GM12878 (cell line): ENCODE data around the gene KRTAP10-6. TPM values are rescaled to one million over a fixed set of nuclear protein-coding genes. Genes with fewer than 3 reads are reported as not detected.

Experiments
- ATAC-seq: fragments of 200-7000 bp; cut with Tn5 transposase; 3 replicates; pipeline ENCODE4 v1.9.1; 2020; ENCODE audit warnings: mild to moderate bottlenecking, moderate library complexity
- BruUV-seq: library from RNA; stranded (reverse); fragments of 400-500 nt; replicated peaks from 2 replicates; lab custom pipeline; 2021; lab: Mats Ljungman, UMichigan
- CTCF ChIA-PET: fragments of 300-600 bp; sonication (Branson Sonifier 250); formaldehyde crosslinking; extraction: SDS; loops from one replicate; lab custom pipeline; 2021; ENCODE audit warnings: inconsistent platforms; lab: Yijun Ruan, JAX
- POLR2A ChIA-PET: fragments of 350-600 bp; formaldehyde crosslinking; extraction: SDS; loops from one replicate; lab custom pipeline; 2021; ENCODE audit warnings: inconsistent platforms; lab: Charles Lee
- RAD21 ChIA-PET: fragments of 300-600 bp; sonication (Branson Sonifier 250); formaldehyde crosslinking; loops from one replicate; lab custom pipeline; 2023; ENCODE audit warnings: antibody characterized with exemption; ENCODE audit not compliant: unreplicated experiment; lab: Charles Lee
- SMC1A ChIA-PET: fragments of 300-600 bp; sonication (Branson Sonifier 250); formaldehyde crosslinking; loops from one replicate; lab custom pipeline; 2023; ENCODE audit not compliant: unreplicated experiment, uncharacterized antibody; lab: Charles Lee
- DNase-seq: peaks from one replicate; pipeline ENCODE4 v3.0.0-alpha.2; 2011; ENCODE audit warnings: low read depth, low spot score
- FAIRE-seq: peaks from 3 replicates; lab custom pipeline; 2011; peaks lifted over from hg19 to GRCh38; lab: Jason Lieb, UNC
- H2AFZ ChIP-seq: 2 replicates; pipeline ENCODE4 v1.6.0; 2011; ENCODE audit warnings: low read depth, low read length, control low read depth; ENCODE audit not compliant: control insufficient read depth
- H3K27ac ChIP-seq: 2 replicates; pipeline ENCODE4 v1.5.1; 2011; ENCODE audit warnings: control low read depth; ENCODE audit not compliant: control insufficient read depth, insufficient read depth
- H3K27me3 ChIP-seq, 2 experiments: replicated peaks in 1 of 2; 2 replicates each; pipeline versions ENCODE4 v1.6.0 to v1.6.1; 2011; ENCODE audit warnings: low read length in 1 of 2; ENCODE audit not compliant: control insufficient read depth in 2 of 2, insufficient read depth in 2 of 2
- H3K36me3 ChIP-seq, 2 experiments: 2 replicates each; pipeline ENCODE4 v1.5.1; 2011; ENCODE audit warnings: low read length in 1 of 2; ENCODE audit not compliant: control insufficient read depth in 2 of 2, insufficient read depth in 2 of 2
- H3K4me1 ChIP-seq: 2 replicates; pipeline ENCODE4 v1.6.1; 2011; ENCODE audit warnings: mild to moderate bottlenecking, low read length, moderate library complexity, mixed read lengths; ENCODE audit not compliant: control insufficient read depth, insufficient read depth
- H3K4me2 ChIP-seq: 2 replicates; pipeline ENCODE4 v1.6.0; 2011; ENCODE audit warnings: control low read depth; ENCODE audit not compliant: control insufficient read depth, insufficient read depth
- H3K4me3 ChIP-seq: fragments of 200-600 bp; sonication (generic); 2 replicates; pipeline ENCODE4 v1.5.1; 2016
- H3K79me2 ChIP-seq: 2 replicates; pipeline ENCODE4 v1.6.0; 2011; ENCODE audit warnings: low read length; ENCODE audit not compliant: control insufficient read depth, insufficient read depth
- H3K9ac ChIP-seq: 2 replicates; pipeline ENCODE4 v1.8.0; 2011; ENCODE audit warnings: low read length, control low read depth, mixed read lengths; ENCODE audit not compliant: control insufficient read depth, insufficient read depth
- H3K9me3 ChIP-seq: replicated peaks from 3 replicates; pipeline ENCODE4 v1.5.1; 2011; ENCODE audit warnings: mild to moderate bottlenecking, low read length; ENCODE audit not compliant: control insufficient read depth, insufficient read depth
- H4K20me1 ChIP-seq: 2 replicates; pipeline ENCODE4 v1.6.0; 2011; ENCODE audit not compliant: control insufficient read depth, insufficient read depth
- BACH1 ChIP-seq: fragments of 450-650 bp; IDR thresholded peaks from 2 replicates; pipeline ENCODE4 v1.6.1; 2017; ENCODE audit warnings: mild to moderate bottlenecking, borderline replicate concordance
- BCL11A ChIP-seq: IDR thresholded peaks from 2 replicates; pipeline ENCODE4 v1.6.1; 2011; ENCODE audit warnings: low read depth, low read length
- BMI1 ChIP-seq: fragments of 450-650 bp; IDR thresholded peaks from 2 replicates; pipeline ENCODE4 v1.6.1; 2016; ENCODE audit warnings: mild to moderate bottlenecking, moderate library complexity, borderline replicate concordance
- EED ChIP-seq: sonication (generic); IDR thresholded peaks from 2 replicates; pipeline ENCODE4 v1.6.1; 2016; ENCODE audit warnings: antibody characterized with exemption, low read depth
- EZH2 ChIP-seq: IDR thresholded peaks from 2 replicates; pipeline ENCODE4 v1.6.1; 2012; ENCODE audit warnings: low read depth, mild to moderate bottlenecking, control low read depth, inconsistent platforms, low read length, borderline replicate concordance; ENCODE audit not compliant: control insufficient read depth
- FOXK2 ChIP-seq: fragments of 450-650 bp; IDR thresholded peaks from 2 replicates; pipeline ENCODE4 v1.6.1; 2017; ENCODE audit warnings: mild to moderate bottlenecking, moderate library complexity
- IKZF1 ChIP-seq: fragments of 450-650 bp; conservative IDR thresholded peaks from 2 replicates; pipeline ENCODE4 v1.6.1; 2017; ENCODE audit warnings: antibody characterized with exemption, mild to moderate bottlenecking
- IKZF2 ChIP-seq, 2 experiments: fragments of 450-650 bp; IDR thresholded peaks; 2 replicates each; pipeline ENCODE4 v1.6.1; 2017; ENCODE audit warnings: mild to moderate bottlenecking in 2 of 2, moderate library complexity in 2 of 2
- KLF5 ChIP-seq: fragments of 450-650 bp; IDR thresholded peaks from 2 replicates; pipeline ENCODE4 v1.6.1; 2014; ENCODE audit warnings: mild to moderate bottlenecking; ENCODE audit not compliant: partially characterized antibody
- NBN ChIP-seq: fragments of 450-650 bp; IDR thresholded peaks from 2 replicates; pipeline ENCODE4 v1.6.1; 2016
- RELB ChIP-seq: fragments of 450-650 bp; IDR thresholded peaks from 2 replicates; pipeline ENCODE4 v1.6.1; 2017; ENCODE audit warnings: low read depth, mild to moderate bottlenecking, moderate library complexity
- SMAD5 ChIP-seq: IDR thresholded peaks from 2 replicates; pipeline ENCODE4 v1.6.1; 2016; ENCODE audit warnings: antibody characterized with exemption, low read depth
- TAF1 ChIP-seq: IDR thresholded peaks from 2 replicates; pipeline ENCODE4 v1.6.1; 2011; ENCODE audit warnings: mild to moderate bottlenecking, low read depth, low read length, borderline replicate concordance
- ZNF217 ChIP-seq: fragments of 450-650 bp; IDR thresholded peaks from 2 replicates; pipeline ENCODE4 v1.6.1; 2017; ENCODE audit warnings: antibody characterized with exemption, mild to moderate bottlenecking
- ZNF384 ChIP-seq: IDR thresholded peaks from 2 replicates; pipeline ENCODE4 v1.6.1; 2012; ENCODE audit warnings: low read depth, mild to moderate bottlenecking, low read length, improper control_type of control experiment, borderline replicate concordance
- WGBS: methylation state at CpG from one replicate; pipeline ENCODE4 v1.1.6; 2016; ENCODE audit warnings: low lambda C conversion rate; ENCODE audit not compliant: insufficient replicate concordance, insufficient coverage; ENCODE audit errors: missing lambda C conversion rate; 5-methylcytosine and 5-hydroxymethylcytosine counted together
- in situ Hi-C: fragments of 300-500 bp; cut with MboI; formaldehyde crosslinking; loops from 9 replicates; pipeline ENCODE4 v1.14.3; 2018; ENCODE audit warnings: mixed read lengths
- intact Hi-C: fragments of 100-400 bp; cut with micrococcal nuclease; formaldehyde crosslinking; loops from one replicate; pipeline ENCODE4 v1.14.2; 2022; ENCODE audit not compliant: unreplicated experiment
- polyA plus RNA-seq, 11 experiments: library from polyadenylated mRNA; depleted of rRNA in 4 of 11; unstranded in 6 of 11; stranded (reverse) in 5 of 11; fragments of >200 nt; fragmentation: Nextera tagmentation in 4 of 11; fragmentation: Illumina TruSeq in 1 of 11; extraction: Ambion mirVana in 4 of 11; extraction: Trizol in 1 of 11; gene quantifications; 1 replicate in 1 of 11; 2 replicates in 10 of 11; pipeline versions ENCODE4 v1.2.1 to v1.2.3, GENCODE V29; 2011 to 2016; ENCODE audit warnings: inconsistent platforms in 2 of 11, missing spikeins in 2 of 11, low read depth in 1 of 11
- total RNA-seq, 4 experiments: library from RNA; depleted of rRNA in 3 of 4; stranded (reverse); fragments of >200 nt in 3 of 4; fragmentation: Illumina TruSeq in 1 of 4; extraction: Trizol in 1 of 4; gene quantifications; 2 replicates each; pipeline versions ENCODE4 v1.2.1 to v1.2.3, GENCODE V29; 2013 to 2021
- TF ChIP-seq, protein P1 (sequence below): IDR thresholded peaks from 2 replicates; pipeline ENCODE4 v1.6.1; 2012; ENCODE audit warnings: low read depth, low read length, improper control_type of control experiment

The KRTAP10-6 gene
- total and polyA plus RNA-seq, 10 of the 15 experiments (the other 5 are each of a cell fraction or from before 2014, with no cell fraction given) = not detected

GRCh38 chr21:44617071-44617501 is 24.8 kb upstream of the KRTAP10-6 start (continued):
- TF ChIP-seq EZH2 = no peak
- TF ChIP-seq, protein P1, sequence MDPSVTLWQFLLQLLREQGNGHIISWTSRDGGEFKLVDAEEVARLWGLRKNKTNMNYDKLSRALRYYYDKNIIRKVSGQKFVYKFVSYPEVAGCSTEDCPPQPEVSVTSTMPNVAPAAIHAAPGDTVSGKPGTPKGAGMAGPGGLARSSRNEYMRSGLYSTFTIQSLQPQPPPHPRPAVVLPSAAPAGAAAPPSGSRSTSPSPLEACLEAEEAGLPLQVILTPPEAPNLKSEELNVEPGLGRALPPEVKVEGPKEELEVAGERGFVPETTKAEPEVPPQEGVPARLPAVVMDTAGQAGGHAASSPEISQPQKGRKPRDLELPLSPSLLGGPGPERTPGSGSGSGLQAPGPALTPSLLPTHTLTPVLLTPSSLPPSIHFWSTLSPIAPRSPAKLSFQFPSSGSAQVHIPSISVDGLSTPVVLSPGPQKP = no peak
- TF ChIP-seq IKZF2 (IDR thresholded peaks at IDR 0.05) = no peak
- TF ChIP-seq RELB = no peak
- TF ChIP-seq ZNF384 = no peak
- TF ChIP-seq ZNF217 = no peak
- TF ChIP-seq IKZF1 = no peak
- TF ChIP-seq EED = no peak
- TF ChIP-seq FOXK2 = no peak
- TF ChIP-seq SMAD5 = no peak
- TF ChIP-seq, all 136 proteins: peak for 0

DNA sequence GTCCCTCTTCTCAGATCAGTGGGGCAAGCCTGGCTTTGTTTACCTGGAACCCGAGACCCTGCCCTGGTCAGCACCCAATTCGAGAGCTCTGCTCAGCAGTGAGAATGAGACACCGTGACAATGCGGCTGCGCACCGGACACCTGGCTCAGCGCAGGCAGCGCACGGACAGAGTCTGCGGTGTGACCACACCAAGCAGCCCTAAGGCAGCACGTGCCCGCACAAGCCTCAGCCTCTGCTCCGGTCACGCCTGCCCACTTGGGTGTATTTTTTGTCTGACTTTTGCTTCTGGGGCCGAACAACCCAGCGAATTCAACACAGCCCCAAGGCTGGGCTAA is 24.3 kb upstream of the KRTAP10-6 start:
- FAIRE-seq (no peak), ATAC-seq (no peak), DNase-seq (no peak)
- ChIA-PET RAD21 (no interaction called here), SMC1A (no interaction called here), POLR2A (no interaction called here), CTCF (no interaction called here)
- Histone ChIP-seq H3K36me3 (no peaks in the 10 kb centered on the region), H2AFZ (no peak overlapping the region), H3K4me1 (no peaks in the 10 kb centered on the region), H4K20me1 (no peaks in the 10 kb centered on the region), H3K9ac (no peak overlapping the region), H3K27me3 (no peaks in the 10 kb centered on the region), H3K79me2 (no peaks in the 10 kb centered on the region), H3K4me3 (no peak overlapping the region), H3K9me3 (peaks cover 2% of the 10 kb centered on the region; the same call in 1 of the 3 replicates), H3K4me2 (no peak overlapping the region), H3K27ac (no peak overlapping the region)
- 53% methylated on average over 16 of the region's 16 CpGs for WGBS
- intact Hi-C loops = no loop called here
- TF ChIP-seq NBN (no peak), KLF5 (no peak), EED (no peak), BMI1 (no peak), TAF1 (no peak), BCL11A (no peak), BACH1 (no peak)
- BruUV-seq = no TSS peak
- in situ Hi-C loops = no loop called here
